HL-60/S4 (cell line): ENCODE results near the gene SMARCA2.

Experiments
- in situ Hi-C: fragments of 300-500 bp; cut with MboI; formaldehyde crosslinking; loops from 2 replicates; pipeline ENCODE4 v1.14.3; 2022; ENCODE audit warnings: low sequenced_read_pairs

Gene SMARCA2

GRCh38 chr9:2199999-2200796 lies 185.1 kb downstream of the SMARCA2 start:
- in situ Hi-C loops, result no loop called here

- in situ Hi-C loops, result no loop called here
These were observed 193.3 kb downstream of the SMARCA2 start for GRCh38 chr9:2208465-2208864.

DNA sequence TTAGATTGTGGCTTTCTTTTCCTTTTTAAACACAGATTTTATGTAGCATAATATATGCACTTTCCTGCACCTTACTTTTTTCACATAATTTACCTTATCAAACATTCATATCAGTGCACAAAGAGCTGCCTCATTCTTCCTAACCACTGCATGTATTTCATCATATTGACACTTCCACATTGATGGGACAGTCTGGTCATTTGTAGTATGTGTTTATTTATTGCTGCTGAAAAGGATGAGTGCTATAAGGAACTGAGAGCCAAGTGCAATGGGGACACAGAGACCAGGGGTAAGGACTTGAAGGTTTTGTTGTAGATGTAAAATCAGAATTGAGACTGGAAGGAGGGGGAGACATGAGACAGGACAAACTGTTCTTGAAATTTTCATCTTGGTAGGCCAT lies 193.8 kb downstream of the SMARCA2 start:
- in situ Hi-C loops, result no loop called here

DNA sequence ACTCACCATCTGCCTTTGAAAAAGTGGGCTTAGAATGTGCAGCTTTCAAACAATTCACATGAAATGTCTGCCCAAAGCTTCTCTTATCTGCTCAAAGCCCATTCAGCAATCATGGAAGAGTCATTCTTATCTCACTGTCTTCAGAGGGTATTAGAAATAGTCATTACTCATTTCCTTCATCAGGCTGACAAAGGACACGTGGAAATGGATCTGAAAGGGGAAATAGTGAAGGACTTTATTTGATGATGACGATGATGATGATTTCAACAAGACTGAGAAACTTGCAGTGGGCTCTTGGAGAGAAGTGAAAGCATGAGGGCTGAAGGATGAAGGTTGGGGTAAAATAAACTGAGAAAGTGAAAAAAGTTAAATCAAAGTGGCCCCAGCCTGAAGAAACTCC lies 194.3 kb downstream of the SMARCA2 start:
- in situ Hi-C loops, result no loop called here

- in situ Hi-C loops, result no loop called here
These were observed 195.1 kb downstream of the SMARCA2 start for GRCh38 chr9:2210201-2210600.

GRCh38 chr9:2213830-2214468 lies 198.8 kb downstream of the SMARCA2 start:
- in situ Hi-C loops, result no loop called here

- in situ Hi-C loops, result no loop called here
These were observed 199.6 kb downstream of the SMARCA2 start for GRCh38 chr9:2214707-2215106.

- in situ Hi-C loops, result no loop called here
These were observed 200.8 kb downstream of the SMARCA2 start for GRCh38 chr9:2215921-2216441.

GRCh38 chr9:2216591-2216990 lies 201.4 kb downstream of the SMARCA2 start:
- in situ Hi-C loops, result no loop called here

GRCh38 chr9:2217540-2217939 lies 202.4 kb downstream of the SMARCA2 start:
- in situ Hi-C loops, result no loop called here

DNA sequence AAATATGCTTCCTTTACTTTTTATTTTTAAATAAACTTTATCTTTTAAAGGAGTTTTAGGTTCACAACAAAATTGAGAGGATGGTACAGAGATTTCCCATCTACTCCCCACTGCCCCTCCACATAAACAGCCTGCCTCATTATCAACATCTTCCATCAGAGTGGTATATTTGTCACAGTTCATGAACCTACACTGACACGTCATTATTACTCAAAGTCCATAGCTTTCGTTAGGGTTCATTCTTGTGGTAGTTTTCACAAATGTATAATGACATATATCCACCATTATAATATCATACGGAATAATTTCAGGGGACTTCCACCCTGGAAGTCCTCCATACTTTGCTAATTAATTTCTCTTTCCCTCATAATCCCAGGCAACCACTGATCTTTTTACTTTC lies 204.9 kb downstream of the SMARCA2 start:
- in situ Hi-C loops, result no loop called here

DNA sequence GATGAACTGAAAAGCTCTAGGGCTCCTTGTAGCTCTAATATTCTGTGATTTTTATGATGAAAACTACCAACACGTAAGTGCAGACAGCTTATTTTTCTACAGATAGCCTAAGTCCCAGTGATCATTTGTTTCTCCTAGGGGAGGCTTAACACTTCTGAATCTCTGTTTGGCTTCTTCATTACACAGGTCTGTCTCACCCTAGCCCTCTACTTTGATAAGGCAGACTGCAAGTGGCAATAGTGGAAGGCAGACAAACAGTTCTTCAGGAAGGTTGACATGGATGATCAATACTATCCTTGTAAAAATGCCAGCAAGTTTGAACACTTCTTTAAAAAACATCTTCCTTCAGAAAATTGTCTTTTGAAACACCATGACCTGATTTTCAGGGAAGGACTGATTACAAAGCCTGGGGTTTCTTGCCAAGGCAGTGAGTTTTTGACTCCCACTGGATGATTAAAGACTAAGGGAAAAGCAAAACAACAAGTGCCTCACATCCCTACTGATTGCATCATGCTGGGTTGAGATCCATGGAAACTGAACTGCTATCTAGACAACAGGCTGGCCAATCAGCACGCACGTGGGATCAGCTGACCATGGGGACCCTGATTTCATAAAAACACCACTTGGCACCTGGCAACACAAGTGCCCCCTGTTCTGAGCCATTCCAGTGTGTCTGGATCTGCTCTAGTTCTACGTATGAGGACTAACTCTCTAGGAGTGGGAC lies 212.2 kb downstream of the SMARCA2 start:
- in situ Hi-C loops, result loop anchor here (25.0 kb wide), 1 partner anchor 510 kb away; no protein-coding TSS in a partner anchor

DNA sequence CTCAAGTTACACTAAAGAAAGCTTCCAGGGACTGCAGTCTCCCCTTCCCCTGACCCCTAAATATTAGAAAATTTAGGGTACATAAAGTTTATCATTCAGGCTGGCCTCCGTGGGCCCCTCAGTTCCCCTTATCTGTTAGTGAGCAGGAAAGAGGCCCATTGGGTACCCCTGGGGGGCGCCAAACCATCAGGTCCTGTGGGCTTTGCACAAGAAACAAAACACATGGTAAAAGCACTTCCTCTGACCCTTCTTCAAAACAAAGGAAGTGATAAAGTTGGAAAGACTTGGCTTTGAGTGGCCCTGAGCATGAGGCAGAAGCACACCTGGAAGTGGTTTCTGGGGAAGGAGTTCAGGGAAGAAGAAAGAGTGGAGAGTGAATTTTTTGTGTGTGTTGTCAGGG lies 213.0 kb downstream of the SMARCA2 start:
- in situ Hi-C loops, result loop anchor here (25.0 kb wide), 1 partner anchor 509 kb away; no protein-coding TSS in a partner anchor

DNA sequence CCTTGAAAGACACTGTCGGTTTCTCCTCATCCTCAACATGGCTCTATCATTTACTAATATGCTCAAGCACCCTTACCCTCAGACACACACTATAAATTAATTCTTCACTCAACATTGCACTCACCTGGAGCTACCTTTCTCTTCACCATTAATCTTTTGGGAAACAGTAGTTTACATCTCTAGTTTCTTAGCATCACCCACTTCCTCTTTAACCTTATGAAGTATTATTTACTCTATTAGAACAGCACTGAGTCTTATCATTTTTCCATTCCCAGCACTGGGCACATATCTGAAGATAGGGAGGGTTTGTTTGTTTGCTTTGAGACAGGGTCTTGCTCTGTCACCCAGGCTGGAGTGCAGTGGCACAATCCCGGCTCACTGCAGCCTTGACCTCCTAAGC lies 213.5 kb downstream of the SMARCA2 start:
- in situ Hi-C loops, result loop anchor here (25.0 kb wide), 1 partner anchor 509 kb away; no protein-coding TSS in a partner anchor

- in situ Hi-C loops, result loop anchor here (25.0 kb wide), 1 partner anchor 508 kb away; no protein-coding TSS in a partner anchor
These were observed 214.1 kb downstream of the SMARCA2 start for GRCh38 chr9:2229109-2229721.

- in situ Hi-C loops, result loop anchor here (25.0 kb wide), 1 partner anchor 507 kb away; no protein-coding TSS in a partner anchor
These were observed 215.2 kb downstream of the SMARCA2 start for GRCh38 chr9:2230362-2230761.

- in situ Hi-C loops, result loop anchor here (25.0 kb wide), 1 partner anchor 506 kb away; no protein-coding TSS in a partner anchor
These were observed 216.0 kb downstream of the SMARCA2 start for GRCh38 chr9:2231101-2231500.

GRCh38 chr9:2231829-2232228 lies 216.7 kb downstream of the SMARCA2 start:
- in situ Hi-C loops, result loop anchor here (25.0 kb wide), 1 partner anchor 505 kb away; no protein-coding TSS in a partner anchor

DNA sequence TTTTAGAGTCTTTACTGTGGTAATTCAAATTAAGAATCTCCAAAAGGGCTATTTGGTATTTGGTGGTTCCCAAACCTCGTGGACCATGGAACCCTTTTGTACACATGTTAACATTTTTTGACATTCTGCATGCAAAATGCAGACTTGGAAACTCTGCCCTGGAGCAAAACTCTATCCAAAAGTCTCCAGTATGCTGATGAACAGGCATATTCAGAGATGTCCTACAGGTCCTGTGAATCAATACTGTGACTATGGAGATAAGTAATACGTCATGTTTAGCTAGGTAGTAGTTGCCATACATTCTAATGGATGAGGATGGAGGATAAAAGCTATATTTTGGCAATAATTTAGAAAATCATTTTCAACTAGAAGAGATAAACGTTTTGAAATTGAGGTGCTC lies 218.1 kb downstream of the SMARCA2 start:
- in situ Hi-C loops, result loop anchor here (25.0 kb wide), 1 partner anchor 504 kb away; no protein-coding TSS in a partner anchor

DNA sequence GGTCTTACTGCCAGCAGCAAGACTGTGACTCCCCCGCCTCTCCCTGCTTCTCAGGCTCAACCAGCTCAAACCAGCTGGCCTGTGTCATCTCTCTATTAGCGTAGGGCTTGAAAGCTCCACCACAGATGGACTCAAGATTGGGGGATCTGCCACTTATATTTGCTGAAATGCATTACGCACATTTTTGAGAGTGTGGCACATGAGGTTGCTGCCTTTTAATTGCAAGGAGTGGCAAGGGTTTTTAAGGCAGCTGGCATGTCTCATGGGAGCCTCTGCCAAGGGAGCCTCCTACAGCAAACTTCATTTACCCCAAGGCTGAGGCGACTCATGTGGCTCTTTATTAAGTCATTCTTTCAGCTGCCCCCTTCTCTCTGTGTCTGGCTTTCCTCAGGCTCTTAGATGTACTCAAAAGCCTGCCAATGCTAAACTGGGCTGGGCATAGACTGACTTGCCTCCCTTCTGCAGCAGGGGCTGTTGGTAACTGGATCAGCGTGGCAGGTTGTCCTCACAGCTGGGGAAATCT lies 219.3 kb downstream of the SMARCA2 start:
- in situ Hi-C loops, result loop anchor here (25.0 kb wide), 1 partner anchor 503 kb away; no protein-coding TSS in a partner anchor
